Natural killer cell (primary cell): ENCODE results near the gene MAP7D3. TPM values are rescaled to one million over a fixed set of nuclear protein-coding genes. Genes with fewer than 3 reads are reported as not detected.
A peak's percentile ranks its signal among the peaks of the same experiment; 100 is the strongest.

Source experiments
- ATAC-seq, 3 donors: fragments of 150-1000 bp in 2 of 3; fragments of 200-7000 bp in 1 of 3; cut with Tn5 transposase; 1 replicate in 1 of 3; 2 replicates in 2 of 3; pipeline ENCODE4 v1.10.0; 2021; ENCODE audit warnings: mild to moderate bottlenecking in 2 of 3, moderate library complexity in 2 of 3
- DNase-seq, 2 donors: peaks; one replicate each; pipeline versions ENCODE4 v3.0.0 to v3.0.0-alpha.2; 2013 to 2021; ENCODE audit warnings: mixed read lengths in 1 of 2
- H3K27ac ChIP-seq: one replicate; pipeline ENCODE4 v1.5.1; 2013; ENCODE audit warnings: mild to moderate bottlenecking, low read length
- H3K27me3 ChIP-seq: one replicate; pipeline ENCODE4 v1.6.1; 2013; ENCODE audit warnings: low read length; ENCODE audit not compliant: control insufficient read depth, insufficient read depth
- H3K36me3 ChIP-seq: one replicate; pipeline ENCODE4 v1.6.1; 2013; ENCODE audit warnings: low read length; ENCODE audit not compliant: control insufficient read depth, insufficient read depth
- H3K4me1 ChIP-seq: one replicate; pipeline ENCODE4 v1.6.1; 2013; ENCODE audit warnings: low read length; ENCODE audit not compliant: control insufficient read depth, insufficient read depth
- H3K4me3 ChIP-seq: one replicate; pipeline ENCODE4 v1.5.1; 2013; ENCODE audit warnings: low read length
- H3K9me3 ChIP-seq: one replicate; pipeline ENCODE4 v1.6.1; 2013; ENCODE audit warnings: low read length; ENCODE audit not compliant: control insufficient read depth, insufficient read depth
- H3K27ac Mint-ChIP-seq, 2 donors: one replicate each; pipeline ENCODE4 v1.8.0; 2022; ENCODE audit warnings: mild to moderate bottlenecking in 2 of 2, mixed read lengths in 2 of 2, moderate library complexity in 1 of 2
- H3K27me3 Mint-ChIP-seq, 2 donors: one replicate each; pipeline ENCODE4 v1.8.0; 2022; ENCODE audit warnings: low read depth in 2 of 2, mixed read lengths in 2 of 2
- H3K36me3 Mint-ChIP-seq: one replicate; pipeline ENCODE4 v1.8.0; 2022; ENCODE audit warnings: mixed read lengths
- H3K4me1 Mint-ChIP-seq, 2 donors: one replicate each; pipeline ENCODE4 v1.8.0; 2022; ENCODE audit warnings: mixed read lengths in 2 of 2
- H3K4me3 Mint-ChIP-seq: one replicate; pipeline ENCODE4 v1.8.0; 2022; ENCODE audit warnings: mild to moderate bottlenecking, moderate library complexity, mixed read lengths
- H3K9me3 Mint-ChIP-seq, 2 donors: one replicate each; pipeline ENCODE4 v1.8.0; 2022; ENCODE audit warnings: mixed read lengths in 2 of 2
- WGBS: methylation state at CpG from one replicate; pipeline ENCODE4 v1.1.7; 2013; ENCODE audit warnings: missing lambda C conversion rate; ENCODE audit not compliant: insufficient coverage; 5-methylcytosine and 5-hydroxymethylcytosine counted together
- intact Hi-C: fragments of 100-400 bp; cut with micrococcal nuclease; formaldehyde crosslinking; loops from one replicate; pipeline ENCODE4 v1.14.2; 2022
- total RNA-seq, 4 donors: library from RNA; stranded (reverse); fragments of 120-200 nt in 1 of 4; gene quantifications; one replicate each; pipeline versions ENCODE4 v1.2.3 to v1.2.4, GENCODE V29; 2013 to 2022
- TF ChIP-seq, protein P1 (sequence below): fragments of 200-600 bp; IDR thresholded peaks from one replicate; pipeline ENCODE4 v1.8.0; 2022; ENCODE audit warnings: antibody characterized with exemption

The MAP7D3 gene
- total RNA-seq, 3 donors from 2014 or later (not counting 1 experiment from before 2014, with no cell fraction given), result 5.6 to 6.1 (median 5.7) TPM

DNA sequence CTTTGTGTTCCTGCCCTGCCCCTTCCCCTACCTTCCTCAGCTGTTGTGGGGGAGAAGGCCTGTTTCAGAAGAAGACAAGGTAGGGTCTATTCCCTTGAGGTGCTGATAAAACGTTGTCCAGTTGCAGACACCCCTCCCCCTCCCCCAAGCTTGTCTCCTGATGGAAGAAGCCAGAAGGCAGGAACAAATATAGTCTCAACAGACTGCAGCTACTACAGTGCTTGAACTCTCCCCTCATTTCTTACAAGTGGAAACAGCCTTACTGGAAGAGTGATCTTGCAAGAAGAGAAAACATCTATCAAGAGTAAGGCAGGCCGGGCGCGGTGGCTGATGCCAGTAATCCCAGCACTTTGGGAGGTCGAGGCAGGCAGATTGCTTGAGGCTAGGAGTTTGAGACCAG is 11.0 kb upstream of the MAP7D3 start:
- Histone ChIP-seq H3K4me1 (peaks cover 9% of the 10 kb centered on the region), H3K27me3 (no peaks in the 10 kb centered on the region), H3K36me3 (no peaks in the 10 kb centered on the region), H3K27ac (no peak overlapping the region), H3K9me3 (no peaks in the 10 kb centered on the region), H3K4me3 (no peak overlapping the region)
- intact Hi-C loops, result no loop called here
- Mint-ChIP-seq H3K4me3 (no peak overlapping the region), H3K27ac (no peak overlapping the region), H3K9me3 (no peaks in the 10 kb centered on the region), H3K4me1 (peaks cover 11 to 14% of the 10 kb centered on the region in 2 donors), H3K36me3 (no peaks in the 10 kb centered on the region), H3K27me3 (peaks cover 0 to 6% of the 10 kb centered on the region in 2 donors)
- TF ChIP-seq, protein P1, sequence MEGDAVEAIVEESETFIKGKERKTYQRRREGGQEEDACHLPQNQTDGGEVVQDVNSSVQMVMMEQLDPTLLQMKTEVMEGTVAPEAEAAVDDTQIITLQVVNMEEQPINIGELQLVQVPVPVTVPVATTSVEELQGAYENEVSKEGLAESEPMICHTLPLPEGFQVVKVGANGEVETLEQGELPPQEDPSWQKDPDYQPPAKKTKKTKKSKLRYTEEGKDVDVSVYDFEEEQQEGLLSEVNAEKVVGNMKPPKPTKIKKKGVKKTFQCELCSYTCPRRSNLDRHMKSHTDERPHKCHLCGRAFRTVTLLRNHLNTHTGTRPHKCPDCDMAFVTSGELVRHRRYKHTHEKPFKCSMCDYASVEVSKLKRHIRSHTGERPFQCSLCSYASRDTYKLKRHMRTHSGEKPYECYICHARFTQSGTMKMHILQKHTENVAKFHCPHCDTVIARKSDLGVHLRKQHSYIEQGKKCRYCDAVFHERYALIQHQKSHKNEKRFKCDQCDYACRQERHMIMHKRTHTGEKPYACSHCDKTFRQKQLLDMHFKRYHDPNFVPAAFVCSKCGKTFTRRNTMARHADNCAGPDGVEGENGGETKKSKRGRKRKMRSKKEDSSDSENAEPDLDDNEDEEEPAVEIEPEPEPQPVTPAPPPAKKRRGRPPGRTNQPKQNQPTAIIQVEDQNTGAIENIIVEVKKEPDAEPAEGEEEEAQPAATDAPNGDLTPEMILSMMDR, result no peak
- DNase-seq, result no peak
- ATAC-seq, result no peak
- 92% methylated on average over 4 of the region's 5 CpGs for WGBS

GRCh38 chrX:136261321-136261720 is 10.1 kb upstream of the MAP7D3 start:
- intact Hi-C loops, result no loop called here
- peaks cover 9% of the 10 kb centered on the region for H3K4me1 ChIP-seq
- no peaks in the 10 kb centered on the region for H3K9me3 ChIP-seq
- WGBS, result 96% methylated on average over 4 of the region's 7 CpGs
- Mint-ChIP-seq H3K9me3 (no peaks in the 10 kb centered on the region), H3K27me3 (peaks cover 0 to 11% of the 10 kb centered on the region in 2 donors), H3K36me3 (no peaks in the 10 kb centered on the region), H3K4me3 (no peak overlapping the region), H3K27ac (no peak overlapping the region), H3K4me1 (peaks cover 11 to 14% of the 10 kb centered on the region in 2 donors)
- TF ChIP-seq, protein P1, result no peak
- H3K4me3 ChIP-seq, result no peak overlapping the region
- DNase-seq (no peak), ATAC-seq (no peak)
- no peak overlapping the region for H3K27ac ChIP-seq
- H3K27me3 ChIP-seq, result no peaks in the 10 kb centered on the region
- no peaks in the 10 kb centered on the region for H3K36me3 ChIP-seq

GRCh38 chrX:136260776-136261175 is 9.6 kb upstream of the MAP7D3 start:
- no peak overlapping the region for H3K27ac Mint-ChIP-seq
- peaks cover 0 to 11% of the 10 kb centered on the region in 2 donors for H3K27me3 Mint-ChIP-seq

DNA sequence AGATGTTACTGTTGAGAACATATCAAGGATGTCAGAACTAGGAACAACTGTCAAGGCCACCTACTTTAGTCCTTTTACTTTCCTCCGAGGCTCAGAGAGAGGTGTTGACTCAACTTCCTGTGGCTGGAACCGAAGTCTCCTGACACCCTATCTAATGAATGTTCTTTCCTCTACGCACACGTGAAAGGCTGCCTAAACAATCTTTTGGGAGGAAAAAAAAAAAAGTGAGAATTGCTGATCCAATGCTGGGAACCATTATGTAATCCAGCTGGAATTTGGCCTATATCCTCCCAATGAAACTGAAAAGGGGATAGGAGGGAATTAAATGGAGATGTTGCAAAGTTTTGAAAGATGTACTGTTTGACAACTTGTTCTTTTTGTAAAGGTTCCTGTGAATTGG is 8.3 kb upstream of the MAP7D3 start:
- no peak overlapping the region for H3K4me3 Mint-ChIP-seq
- H3K9me3 Mint-ChIP-seq, result no peaks in the 10 kb centered on the region
- intact Hi-C loops, result no loop called here
- TF ChIP-seq, protein P1, result no peak
- DNase-seq (peak in 1 of 2 donors; percentile 26), ATAC-seq (peak in 2 of 3 donors; percentile 55 to 57)
- Histone ChIP-seq H3K27ac (no peak overlapping the region), H3K4me1 (peaks cover 9% of the 10 kb centered on the region), H3K36me3 (no peaks in the 10 kb centered on the region), H3K27me3 (no peaks in the 10 kb centered on the region), H3K9me3 (no peaks in the 10 kb centered on the region), H3K4me3 (no peak overlapping the region)
- peaks cover 0 to 11% of the 10 kb centered on the region in 2 donors for H3K27me3 Mint-ChIP-seq
- no peak overlapping the region for H3K27ac Mint-ChIP-seq
- no peaks in the 10 kb centered on the region for H3K36me3 Mint-ChIP-seq
- peaks cover 11 to 14% of the 10 kb centered on the region in 2 donors for H3K4me1 Mint-ChIP-seq
- no CpG with 5 or more reads among the region's 4 CpGs for WGBS

More at GRCh38 chrX:136260776-136261175, 9.6 kb upstream of the MAP7D3 start:
- H3K9me3 Mint-ChIP-seq, result no peaks in the 10 kb centered on the region
- Histone ChIP-seq H3K9me3 (no peaks in the 10 kb centered on the region), H3K4me3 (no peak overlapping the region), H3K27ac (no peak overlapping the region), H3K4me1 (peaks cover 9% of the 10 kb centered on the region), H3K27me3 (no peaks in the 10 kb centered on the region), H3K36me3 (no peaks in the 10 kb centered on the region)
- H3K36me3 Mint-ChIP-seq, result no peaks in the 10 kb centered on the region
- no peak overlapping the region for H3K4me3 Mint-ChIP-seq
- DNase-seq, result no peak
- peaks cover 11 to 14% of the 10 kb centered on the region in 2 donors for H3K4me1 Mint-ChIP-seq
- no peak for ATAC-seq
- TF ChIP-seq, protein P1, result no peak
- intact Hi-C loops, result no loop called here
